Measurements from ENCODE around the gene HACD4. TPM values are rescaled to one million over a fixed set of nuclear protein-coding genes. Genes with fewer than 3 reads are reported as not detected.

Gene HACD4
- total and polyA plus RNA-seq, 2 experiments from 2014 or later: 1.7 to 2.5 TPM

DNA sequence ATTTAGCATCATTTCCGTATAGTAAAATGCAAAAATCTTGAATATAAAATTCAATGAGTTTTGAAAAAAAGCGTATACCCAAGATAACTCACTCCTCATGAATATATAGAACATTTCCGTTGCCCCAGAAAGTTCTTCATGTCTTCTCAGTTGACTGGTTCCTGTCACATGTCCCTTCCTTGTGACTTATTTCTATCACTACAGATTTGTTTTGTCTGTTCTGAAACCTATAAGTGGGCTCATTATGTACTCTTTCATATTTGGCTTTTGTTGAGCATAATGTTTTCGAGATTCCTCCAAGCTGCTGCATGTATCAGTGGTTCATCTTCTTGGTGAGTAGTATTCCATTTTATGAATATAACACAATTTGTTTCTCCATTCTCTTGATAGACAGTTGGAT, 11.0 kb upstream of the HACD4 start:
- H3K27me3 ChIP-seq (ENCODE audit: insufficient read depth): no peaks in the 10 kb centered on the region
- Mint-ChIP-seq H3K36me3 (ENCODE audit: low read depth) (no peaks in the 10 kb centered on the region), H3K9me3 (no peaks in the 10 kb centered on the region), H3K4me1 (peaks cover 3% of the 10 kb centered on the region; the same call in 2 of the 3 replicates), H3K27ac (no peak overlapping the region), H3K27me3 (ENCODE audit: insufficient read depth, low read depth, poor library complexity) (no peaks in the 10 kb centered on the region), H3K4me3 (no peak overlapping the region)
- H2AFZ ChIP-seq: no peak overlapping the region
- H3K36me3 ChIP-seq (ENCODE audit: insufficient read depth): no peaks in the 10 kb centered on the region
- H3K79me2 ChIP-seq (replicated peaks; ENCODE audit: insufficient read depth): no peaks in the 10 kb centered on the region
- no peaks in the 10 kb centered on the region for H4K20me1 ChIP-seq (replicated peaks; ENCODE audit: insufficient read depth)
- ATAC-seq: no peak
- TF ChIP-seq JUNB (IDR thresholded peaks at IDR 0.05; ENCODE audit: unreplicated experiment): no peak
- TF ChIP-seq, protein P1, sequence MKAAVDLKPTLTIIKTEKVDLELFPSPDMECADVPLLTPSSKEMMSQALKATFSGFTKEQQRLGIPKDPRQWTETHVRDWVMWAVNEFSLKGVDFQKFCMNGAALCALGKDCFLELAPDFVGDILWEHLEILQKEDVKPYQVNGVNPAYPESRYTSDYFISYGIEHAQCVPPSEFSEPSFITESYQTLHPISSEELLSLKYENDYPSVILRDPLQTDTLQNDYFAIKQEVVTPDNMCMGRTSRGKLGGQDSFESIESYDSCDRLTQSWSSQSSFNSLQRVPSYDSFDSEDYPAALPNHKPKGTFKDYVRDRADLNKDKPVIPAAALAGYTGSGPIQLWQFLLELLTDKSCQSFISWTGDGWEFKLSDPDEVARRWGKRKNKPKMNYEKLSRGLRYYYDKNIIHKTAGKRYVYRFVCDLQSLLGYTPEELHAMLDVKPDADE (IDR thresholded peaks at IDR 0.05): no peak
- TF ChIP-seq NANOG (IDR thresholded peaks at IDR 0.05; ENCODE audit: borderline replicate concordance): no peak
- no peak for TF ChIP-seq ZNF331 (CRISPR knock-in tag; IDR thresholded peaks at IDR 0.05; ENCODE audit: low read depth)
- TF ChIP-seq, protein P2, sequence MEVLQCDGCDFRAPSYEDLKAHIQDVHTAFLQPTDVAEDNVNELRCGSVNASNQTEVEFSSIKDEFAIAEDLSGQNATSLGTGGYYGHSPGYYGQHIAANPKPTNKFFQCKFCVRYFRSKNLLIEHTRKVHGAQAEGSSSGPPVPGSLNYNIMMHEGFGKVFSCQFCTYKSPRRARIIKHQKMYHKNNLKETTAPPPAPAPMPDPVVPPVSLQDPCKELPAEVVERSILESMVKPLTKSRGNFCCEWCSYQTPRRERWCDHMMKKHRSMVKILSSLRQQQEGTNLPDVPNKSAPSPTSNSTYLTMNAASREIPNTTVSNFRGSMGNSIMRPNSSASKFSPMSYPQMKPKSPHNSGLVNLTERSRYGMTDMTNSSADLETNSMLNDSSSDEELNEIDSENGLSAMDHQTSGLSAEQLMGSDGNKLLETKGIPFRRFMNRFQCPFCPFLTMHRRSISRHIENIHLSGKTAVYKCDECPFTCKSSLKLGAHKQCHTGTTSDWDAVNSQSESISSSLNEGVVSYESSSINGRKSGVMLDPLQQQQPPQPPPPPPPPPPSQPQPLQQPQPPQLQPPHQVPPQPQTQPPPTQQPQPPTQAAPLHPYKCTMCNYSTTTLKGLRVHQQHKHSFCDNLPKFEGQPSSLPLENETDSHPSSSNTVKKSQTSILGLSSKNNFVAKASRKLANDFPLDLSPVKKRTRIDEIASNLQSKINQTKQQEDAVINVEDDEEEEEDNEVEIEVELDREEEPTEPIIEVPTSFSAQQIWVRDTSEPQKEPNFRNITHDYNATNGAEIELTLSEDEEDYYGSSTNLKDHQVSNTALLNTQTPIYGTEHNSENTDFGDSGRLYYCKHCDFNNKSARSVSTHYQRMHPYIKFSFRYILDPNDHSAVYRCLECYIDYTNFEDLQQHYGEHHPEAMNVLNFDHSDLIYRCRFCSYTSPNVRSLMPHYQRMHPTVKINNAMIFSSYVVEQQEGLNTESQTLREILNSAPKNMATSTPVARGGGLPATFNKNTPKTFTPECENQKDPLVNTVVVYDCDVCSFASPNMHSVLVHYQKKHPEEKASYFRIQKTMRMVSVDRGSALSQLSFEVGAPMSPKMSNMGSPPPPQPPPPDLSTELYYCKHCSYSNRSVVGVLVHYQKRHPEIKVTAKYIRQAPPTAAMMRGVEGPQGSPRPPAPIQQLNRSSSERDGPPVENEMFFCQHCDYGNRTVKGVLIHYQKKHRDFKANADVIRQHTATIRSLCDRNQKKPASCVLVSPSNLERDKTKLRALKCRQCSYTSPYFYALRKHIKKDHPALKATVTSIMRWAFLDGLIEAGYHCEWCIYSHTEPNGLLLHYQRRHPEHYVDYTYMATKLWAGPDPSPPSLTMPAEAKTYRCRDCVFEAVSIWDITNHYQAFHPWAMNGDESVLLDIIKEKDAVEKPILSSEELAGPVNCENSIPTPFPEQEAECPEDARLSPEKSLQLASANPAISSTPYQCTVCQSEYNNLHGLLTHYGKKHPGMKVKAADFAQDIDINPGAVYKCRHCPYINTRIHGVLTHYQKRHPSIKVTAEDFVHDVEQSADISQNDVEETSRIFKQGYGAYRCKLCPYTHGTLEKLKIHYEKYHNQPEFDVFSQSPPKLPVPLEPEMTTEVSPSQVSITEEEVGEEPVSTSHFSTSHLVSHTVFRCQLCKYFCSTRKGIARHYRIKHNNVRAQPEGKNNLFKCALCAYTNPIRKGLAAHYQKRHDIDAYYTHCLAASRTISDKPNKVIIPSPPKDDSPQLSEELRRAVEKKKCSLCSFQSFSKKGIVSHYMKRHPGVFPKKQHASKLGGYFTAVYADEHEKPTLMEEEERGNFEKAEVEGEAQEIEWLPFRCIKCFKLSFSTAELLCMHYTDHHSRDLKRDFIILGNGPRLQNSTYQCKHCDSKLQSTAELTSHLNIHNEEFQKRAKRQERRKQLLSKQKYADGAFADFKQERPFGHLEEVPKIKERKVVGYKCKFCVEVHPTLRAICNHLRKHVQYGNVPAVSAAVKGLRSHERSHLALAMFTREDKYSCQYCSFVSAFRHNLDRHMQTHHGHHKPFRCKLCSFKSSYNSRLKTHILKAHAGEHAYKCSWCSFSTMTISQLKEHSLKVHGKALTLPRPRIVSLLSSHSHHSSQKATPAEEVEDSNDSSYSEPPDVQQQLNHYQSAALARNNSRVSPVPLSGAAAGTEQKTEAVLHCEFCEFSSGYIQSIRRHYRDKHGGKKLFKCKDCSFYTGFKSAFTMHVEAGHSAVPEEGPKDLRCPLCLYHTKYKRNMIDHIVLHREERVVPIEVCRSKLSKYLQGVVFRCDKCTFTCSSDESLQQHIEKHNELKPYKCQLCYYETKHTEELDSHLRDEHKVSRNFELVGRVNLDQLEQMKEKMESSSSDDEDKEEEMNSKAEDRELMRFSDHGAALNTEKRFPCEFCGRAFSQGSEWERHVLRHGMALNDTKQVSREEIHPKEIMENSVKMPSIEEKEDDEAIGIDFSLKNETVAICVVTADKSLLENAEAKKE (CRISPR knock-in tag; IDR thresholded peaks at IDR 0.05): no peak
- no peak for TF ChIP-seq EZH2 (IDR thresholded peaks at IDR 0.05; ENCODE audit: low read depth, unreplicated experiment)
- TF ChIP-seq POLR2AphosphoS5 (IDR thresholded peaks at IDR 0.05; ENCODE audit: low read depth): no peak
- no peak for TF ChIP-seq EZH2phosphoT487 (IDR thresholded peaks at IDR 0.05; ENCODE audit: unreplicated experiment)
- no peak for TF ChIP-seq CREB1 (CRISPR knock-in tag; IDR thresholded peaks at IDR 0.05; ENCODE audit: low read depth)
- TF ChIP-seq STAT1 (IDR thresholded peaks at IDR 0.05; ENCODE audit: unreplicated experiment): no peak
- TF ChIP-seq, protein P3, sequence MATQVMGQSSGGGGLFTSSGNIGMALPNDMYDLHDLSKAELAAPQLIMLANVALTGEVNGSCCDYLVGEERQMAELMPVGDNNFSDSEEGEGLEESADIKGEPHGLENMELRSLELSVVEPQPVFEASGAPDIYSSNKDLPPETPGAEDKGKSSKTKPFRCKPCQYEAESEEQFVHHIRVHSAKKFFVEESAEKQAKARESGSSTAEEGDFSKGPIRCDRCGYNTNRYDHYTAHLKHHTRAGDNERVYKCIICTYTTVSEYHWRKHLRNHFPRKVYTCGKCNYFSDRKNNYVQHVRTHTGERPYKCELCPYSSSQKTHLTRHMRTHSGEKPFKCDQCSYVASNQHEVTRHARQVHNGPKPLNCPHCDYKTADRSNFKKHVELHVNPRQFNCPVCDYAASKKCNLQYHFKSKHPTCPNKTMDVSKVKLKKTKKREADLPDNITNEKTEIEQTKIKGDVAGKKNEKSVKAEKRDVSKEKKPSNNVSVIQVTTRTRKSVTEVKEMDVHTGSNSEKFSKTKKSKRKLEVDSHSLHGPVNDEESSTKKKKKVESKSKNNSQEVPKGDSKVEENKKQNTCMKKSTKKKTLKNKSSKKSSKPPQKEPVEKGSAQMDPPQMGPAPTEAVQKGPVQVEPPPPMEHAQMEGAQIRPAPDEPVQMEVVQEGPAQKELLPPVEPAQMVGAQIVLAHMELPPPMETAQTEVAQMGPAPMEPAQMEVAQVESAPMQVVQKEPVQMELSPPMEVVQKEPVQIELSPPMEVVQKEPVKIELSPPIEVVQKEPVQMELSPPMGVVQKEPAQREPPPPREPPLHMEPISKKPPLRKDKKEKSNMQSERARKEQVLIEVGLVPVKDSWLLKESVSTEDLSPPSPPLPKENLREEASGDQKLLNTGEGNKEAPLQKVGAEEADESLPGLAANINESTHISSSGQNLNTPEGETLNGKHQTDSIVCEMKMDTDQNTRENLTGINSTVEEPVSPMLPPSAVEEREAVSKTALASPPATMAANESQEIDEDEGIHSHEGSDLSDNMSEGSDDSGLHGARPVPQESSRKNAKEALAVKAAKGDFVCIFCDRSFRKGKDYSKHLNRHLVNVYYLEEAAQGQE (IDR thresholded peaks at IDR 0.05; ENCODE audit: unreplicated experiment): no peak
- TF ChIP-seq, protein P4, sequence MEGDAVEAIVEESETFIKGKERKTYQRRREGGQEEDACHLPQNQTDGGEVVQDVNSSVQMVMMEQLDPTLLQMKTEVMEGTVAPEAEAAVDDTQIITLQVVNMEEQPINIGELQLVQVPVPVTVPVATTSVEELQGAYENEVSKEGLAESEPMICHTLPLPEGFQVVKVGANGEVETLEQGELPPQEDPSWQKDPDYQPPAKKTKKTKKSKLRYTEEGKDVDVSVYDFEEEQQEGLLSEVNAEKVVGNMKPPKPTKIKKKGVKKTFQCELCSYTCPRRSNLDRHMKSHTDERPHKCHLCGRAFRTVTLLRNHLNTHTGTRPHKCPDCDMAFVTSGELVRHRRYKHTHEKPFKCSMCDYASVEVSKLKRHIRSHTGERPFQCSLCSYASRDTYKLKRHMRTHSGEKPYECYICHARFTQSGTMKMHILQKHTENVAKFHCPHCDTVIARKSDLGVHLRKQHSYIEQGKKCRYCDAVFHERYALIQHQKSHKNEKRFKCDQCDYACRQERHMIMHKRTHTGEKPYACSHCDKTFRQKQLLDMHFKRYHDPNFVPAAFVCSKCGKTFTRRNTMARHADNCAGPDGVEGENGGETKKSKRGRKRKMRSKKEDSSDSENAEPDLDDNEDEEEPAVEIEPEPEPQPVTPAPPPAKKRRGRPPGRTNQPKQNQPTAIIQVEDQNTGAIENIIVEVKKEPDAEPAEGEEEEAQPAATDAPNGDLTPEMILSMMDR (conservative IDR thresholded peaks at IDR 0.05; ENCODE audit: low read depth in 2 of 2): no peak
- TF ChIP-seq ZNF114 (CRISPR knock-in tag; IDR thresholded peaks at IDR 0.05): no peak
- H3K4me2 ChIP-seq: no peak overlapping the region
- H3K9me2 ChIP-seq (ENCODE audit: insufficient read depth): no peaks in the 10 kb centered on the region
- H3K4me1 ChIP-seq (ENCODE audit: insufficient read depth): no peaks in the 10 kb centered on the region
- H3K27ac ChIP-seq (ENCODE audit: low read depth): no peak overlapping the region
- no peak overlapping the region for H3K4me3 ChIP-seq
- no peaks in the 10 kb centered on the region for H3F3A ChIP-seq (replicated peaks; ENCODE audit: low read depth)
- DNase-seq (ENCODE audit: low spot score): no peak

All from GM23338 (cell line).